Measurements from ENCODE around the gene PCDHGA8. TPM values are rescaled to one million over a fixed set of nuclear protein-coding genes. Genes with fewer than 3 reads are reported as not detected.

The PCDHGA8 gene
- total and polyA plus RNA-seq, 2 experiments from 2014 or later: 1.0 to 2.3 TPM

- Histone ChIP-seq H3K36me3 (no peaks in the 10 kb centered on the region), H3K4me1 (ENCODE audit: low read depth) (no peaks in the 10 kb centered on the region), H3K9me3 (ENCODE audit: low read depth) (no peaks in the 10 kb centered on the region), H3K27me3 (no peaks in the 10 kb centered on the region), H3K27ac (no peak overlapping the region), H3K4me3 (no peak overlapping the region)
- no peak for DNase-seq (ENCODE audit: low read depth in 1 of 2, low spot score in 1 of 2)
- TF ChIP-seq, protein P1, sequence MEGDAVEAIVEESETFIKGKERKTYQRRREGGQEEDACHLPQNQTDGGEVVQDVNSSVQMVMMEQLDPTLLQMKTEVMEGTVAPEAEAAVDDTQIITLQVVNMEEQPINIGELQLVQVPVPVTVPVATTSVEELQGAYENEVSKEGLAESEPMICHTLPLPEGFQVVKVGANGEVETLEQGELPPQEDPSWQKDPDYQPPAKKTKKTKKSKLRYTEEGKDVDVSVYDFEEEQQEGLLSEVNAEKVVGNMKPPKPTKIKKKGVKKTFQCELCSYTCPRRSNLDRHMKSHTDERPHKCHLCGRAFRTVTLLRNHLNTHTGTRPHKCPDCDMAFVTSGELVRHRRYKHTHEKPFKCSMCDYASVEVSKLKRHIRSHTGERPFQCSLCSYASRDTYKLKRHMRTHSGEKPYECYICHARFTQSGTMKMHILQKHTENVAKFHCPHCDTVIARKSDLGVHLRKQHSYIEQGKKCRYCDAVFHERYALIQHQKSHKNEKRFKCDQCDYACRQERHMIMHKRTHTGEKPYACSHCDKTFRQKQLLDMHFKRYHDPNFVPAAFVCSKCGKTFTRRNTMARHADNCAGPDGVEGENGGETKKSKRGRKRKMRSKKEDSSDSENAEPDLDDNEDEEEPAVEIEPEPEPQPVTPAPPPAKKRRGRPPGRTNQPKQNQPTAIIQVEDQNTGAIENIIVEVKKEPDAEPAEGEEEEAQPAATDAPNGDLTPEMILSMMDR (IDR thresholded peaks at IDR 0.05; ENCODE audit: low read depth, low read length): no peak
These were observed 26.2 kb upstream of the PCDHGA8 start for GRCh38 chr5:141366016-141366896.

DNA sequence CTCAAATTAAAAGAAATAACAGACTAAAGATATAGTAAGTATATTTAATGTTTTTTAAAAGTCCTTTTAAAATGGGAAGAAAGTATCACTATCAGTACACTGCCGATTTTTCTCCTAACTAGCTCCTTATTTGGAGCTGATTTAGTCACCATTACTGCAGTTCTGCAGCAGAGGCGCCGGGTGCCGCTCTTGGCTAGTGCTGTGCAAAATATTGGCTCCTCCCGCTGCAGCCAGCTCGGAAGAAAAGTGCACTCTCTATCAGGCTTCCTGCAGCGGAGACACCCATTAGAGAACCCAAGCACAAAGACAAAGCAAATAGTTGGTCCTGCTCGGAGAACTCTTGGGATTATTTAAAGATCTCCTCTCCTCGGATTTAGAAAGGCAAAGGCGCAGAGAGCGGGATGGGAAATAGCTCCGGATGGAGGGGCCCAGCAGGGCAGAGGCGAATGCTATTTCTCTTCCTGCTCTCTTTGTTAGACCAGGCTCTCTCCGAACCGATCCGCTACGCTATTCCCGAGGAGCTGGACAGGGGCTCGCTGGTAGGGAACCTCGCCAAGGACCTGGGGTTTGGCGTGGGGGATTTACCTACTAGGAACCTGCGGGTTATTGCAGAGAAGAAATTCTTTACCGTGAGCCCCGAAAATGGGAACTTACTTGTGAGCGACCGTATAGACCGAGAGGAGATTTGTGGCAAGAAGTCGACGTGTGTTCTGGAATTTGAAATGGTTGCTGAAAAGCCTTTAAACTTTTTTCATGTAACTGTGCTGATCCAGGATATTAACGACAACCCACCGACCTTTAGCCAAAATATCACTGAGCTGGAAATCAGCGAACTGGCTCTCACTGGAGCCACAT lies 22.2 kb upstream of the PCDHGA8 start, which contains the start of gene PCDHGB3:
TSS of gene PCDHGB3 (plus strand) at position 249 of the 855 bp plus-strand sequence. CDS start at position 402, 153 bp downstream.
- no peak within 1 kb of the TSS for H3K4me3 ChIP-seq
- H3K36me3 ChIP-seq: no peaks in the 10 kb centered on the region
- no peaks in the 10 kb centered on the region for H3K4me1 ChIP-seq (ENCODE audit: low read depth)
- TF ChIP-seq, protein P1 (IDR thresholded peaks at IDR 0.05; ENCODE audit: low read depth, low read length): peak; percentile 42
- H3K27ac ChIP-seq: no peak within 1 kb of the TSS
- DNase-seq (ENCODE audit: low read depth in 1 of 2, low spot score in 1 of 2): peak in 1 of 2 donors; percentile 62
- H3K27me3 ChIP-seq: no peaks in the 10 kb centered on the region
- H3K9me3 ChIP-seq (ENCODE audit: low read depth): no peaks in the 10 kb centered on the region

DNA sequence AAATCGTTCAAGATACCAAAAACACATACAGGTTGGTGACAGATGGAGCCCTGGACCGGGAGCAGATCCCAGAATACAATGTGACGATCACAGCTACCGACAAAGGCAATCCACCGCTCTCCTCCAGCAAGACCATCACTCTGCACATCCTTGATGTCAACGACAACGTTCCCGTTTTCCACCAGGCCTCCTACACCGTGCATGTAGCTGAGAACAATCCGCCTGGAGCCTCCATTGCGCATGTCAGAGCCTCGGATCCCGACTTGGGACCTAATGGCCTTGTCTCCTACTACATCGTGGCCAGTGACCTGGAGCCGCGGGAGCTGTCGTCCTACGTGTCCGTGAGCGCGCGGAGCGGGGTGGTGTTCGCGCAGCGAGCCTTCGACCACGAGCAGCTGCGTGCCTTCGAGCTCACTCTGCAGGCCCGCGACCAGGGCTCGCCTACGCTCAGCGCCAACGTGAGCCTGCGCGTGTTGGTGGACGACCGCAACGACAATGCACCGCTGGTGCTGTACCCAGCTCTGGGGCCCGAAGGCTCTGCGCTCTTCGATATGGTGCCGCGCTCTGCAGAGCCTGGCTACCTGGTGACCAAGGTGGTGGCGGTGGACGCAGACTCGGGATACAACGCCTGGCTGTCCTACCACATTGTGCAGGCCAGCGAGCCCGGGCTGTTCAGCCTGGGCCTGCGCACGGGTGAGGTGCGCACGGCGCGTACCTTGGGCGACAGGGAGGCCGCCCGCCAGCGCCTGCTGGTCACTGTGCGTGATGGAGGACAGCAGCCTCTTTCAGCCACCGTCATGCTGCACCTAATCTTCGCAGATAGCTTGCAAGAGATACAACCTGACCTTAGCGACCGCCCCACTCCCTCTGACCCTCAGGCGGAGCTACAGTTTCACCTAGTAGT lies 20.6 kb upstream of the PCDHGA8 start:
- Histone ChIP-seq H3K9me3 (ENCODE audit: low read depth) (no peaks in the 10 kb centered on the region), H3K4me1 (ENCODE audit: low read depth) (no peaks in the 10 kb centered on the region)
- TF ChIP-seq, protein P1 (IDR thresholded peaks at IDR 0.05; ENCODE audit: low read depth, low read length): no peak

GRCh38 chr5:141373673-141374317 lies 18.6 kb upstream of the PCDHGA8 start, which contains the start of gene PCDHGA6:
TSS of gene PCDHGA6 (plus strand) at chr5:141373891. CDS start at chr5:141374084, 193 bp downstream.
- DNase-seq (ENCODE audit: low read depth in 1 of 2, low spot score in 1 of 2): peak in 1 of 2 donors; percentile 31
- H3K27me3 ChIP-seq: no peaks in the 10 kb centered on the region
- H3K4me3 ChIP-seq: no peak within 1 kb of the TSS
- no peak within 1 kb of the TSS for H3K27ac ChIP-seq
- no peaks in the 10 kb centered on the region for H3K36me3 ChIP-seq
- no peaks in the 10 kb centered on the region for H3K4me1 ChIP-seq (ENCODE audit: low read depth)
- no peaks in the 10 kb centered on the region for H3K9me3 ChIP-seq (ENCODE audit: low read depth)
- TF ChIP-seq, protein P1 (IDR thresholded peaks at IDR 0.05; ENCODE audit: low read depth, low read length): peak; percentile 43

More for the DNA sequence above, 20.6 kb upstream of the PCDHGA8 start:
- no peak overlapping the region for H3K4me3 ChIP-seq
- no peaks in the 10 kb centered on the region for H3K36me3 ChIP-seq
- H3K27ac ChIP-seq: no peak overlapping the region
- no peaks in the 10 kb centered on the region for H3K27me3 ChIP-seq
- DNase-seq (ENCODE audit: low read depth in 1 of 2, low spot score in 1 of 2): no peak

Data from cardiac muscle cell (in vitro differentiated cells and primary cell).